Measurements from ENCODE around the gene ROR1.

The ROR1 gene

GRCh38 chr1:63817152-63817667 lies 43.4 kb downstream of the ROR1 start (continued):
- TF ChIP-seq POU6F1 (CRISPR knock-in tag; IDR thresholded peaks at IDR 0.05; ENCODE audit: borderline replicate concordance, low read depth) (0 out of 2 replicates have a peak, but pooled peaks have one; percentile 29), ZNF8 (CRISPR knock-in tag; IDR thresholded peaks at IDR 0.05) (no peak)

- no peak; the same call in 2 of the 3 replicates for ATAC-seq
These were observed 43.9 kb downstream of the ROR1 start for GRCh38 chr1:63817700-63818099.

GRCh38 chr1:63818567-63819325 lies 44.9 kb downstream of the ROR1 start:
- no peak for TF ChIP-seq ESRRG (CRISPR knock-in tag; IDR thresholded peaks at IDR 0.05)
- TF ChIP-seq CREB5 (CRISPR knock-in tag; IDR thresholded peaks at IDR 0.05; ENCODE audit: low read depth), result no peak
- no peak for TF ChIP-seq PATZ1 (CRISPR knock-in tag; IDR thresholded peaks at IDR 0.05; ENCODE audit: borderline replicate concordance)
- no peak for TF ChIP-seq GLIS3 (CRISPR knock-in tag; IDR thresholded peaks at IDR 0.05)
- TF ChIP-seq TCF4 (CRISPR knock-in tag; IDR thresholded peaks at IDR 0.05; ENCODE audit: borderline replicate concordance), result no peak
- no peak for TF ChIP-seq ZFP3 (CRISPR knock-in tag; IDR thresholded peaks at IDR 0.05)
- TF ChIP-seq ZFP30 (CRISPR knock-in tag; IDR thresholded peaks at IDR 0.05), result no peak
- no peak for ATAC-seq

More at GRCh38 chr1:63817700-63818099, 43.9 kb downstream of the ROR1 start:
- TF ChIP-seq ESRRG (CRISPR knock-in tag; IDR thresholded peaks at IDR 0.05) (no peak), BACH2 (CRISPR knock-in tag; IDR thresholded peaks at IDR 0.05; ENCODE audit: borderline replicate concordance) (no peak), ZNF565 (CRISPR knock-in tag; conservative IDR thresholded peaks at IDR 0.05; ENCODE audit: low read depth) (no peak), ISL1 (CRISPR knock-in tag; IDR thresholded peaks at IDR 0.05) (no peak), PATZ1 (CRISPR knock-in tag; IDR thresholded peaks at IDR 0.05; ENCODE audit: borderline replicate concordance) (no peak), GLIS3 (CRISPR knock-in tag; IDR thresholded peaks at IDR 0.05) (no peak), RARB (CRISPR knock-in tag; IDR thresholded peaks at IDR 0.05) (no peak), OSR1 (CRISPR knock-in tag; IDR thresholded peaks at IDR 0.05) (no peak), CSRNP3 (CRISPR knock-in tag; IDR thresholded peaks at IDR 0.05) (no peak), ZNF8 (CRISPR knock-in tag; IDR thresholded peaks at IDR 0.05) (no peak), TCF4 (CRISPR knock-in tag; IDR thresholded peaks at IDR 0.05; ENCODE audit: borderline replicate concordance) (no peak), ARNTL (CRISPR knock-in tag; IDR thresholded peaks at IDR 0.05; ENCODE audit: borderline replicate concordance, low read depth) (no peak), ZNF70 (CRISPR knock-in tag; IDR thresholded peaks at IDR 0.05) (no peak), ZFP3 (CRISPR knock-in tag; IDR thresholded peaks at IDR 0.05) (no peak), CREB5 (CRISPR knock-in tag; IDR thresholded peaks at IDR 0.05; ENCODE audit: low read depth) (no peak), SNAI2 (CRISPR knock-in tag; IDR thresholded peaks at IDR 0.05) (no peak), POU6F1 (CRISPR knock-in tag; IDR thresholded peaks at IDR 0.05; ENCODE audit: borderline replicate concordance, low read depth) (no peak)

Data from SK-N-SH treated with all-trans-retinoic acid at 6 μM for 48 hours (cell line).